GM23338 (cell line): ENCODE measurements around the gene SULF2. TPM values are rescaled to one million over a fixed set of nuclear protein-coding genes. Genes with fewer than 3 reads are reported as not detected.

ENCODE experiments used
- ATAC-seq: fragments of 200-7000 bp; cut with Tn5 transposase; 3 replicates; pipeline ENCODE4 v1.9.1; 2020
- DNase-seq: peaks from one replicate; pipeline ENCODE4 v3.0.0-alpha.2; 2015; ENCODE audit warnings: low spot score
- H2AFZ ChIP-seq: fragments of 200-600 bp; sonication (generic); 2 replicates; pipeline ENCODE4 v1.8.0; 2016; ENCODE audit warnings: antibody characterized with exemption, mild to moderate bottlenecking, moderate library complexity
- H3F3A ChIP-seq: fragments of 200-600 bp; sonication (generic); replicated peaks from 2 replicates; pipeline ENCODE4 v1.8.0; 2017; ENCODE audit warnings: antibody characterized with exemption, mixed run types, low read depth
- H3K27ac ChIP-seq: fragments of 200-600 bp; sonication (generic); 2 replicates; pipeline ENCODE4 v1.6.1; 2016; ENCODE audit warnings: low read depth
- H3K27me3 ChIP-seq: fragments of 200-600 bp; sonication (generic); 2 replicates; pipeline ENCODE4 v1.8.0; 2016; ENCODE audit warnings: mild to moderate bottlenecking, mixed run types, moderate library complexity; ENCODE audit not compliant: insufficient read depth
- H3K36me3 ChIP-seq: fragments of 200-600 bp; sonication (generic); 2 replicates; pipeline ENCODE4 v1.8.0; 2016; ENCODE audit warnings: mild to moderate bottlenecking; ENCODE audit not compliant: insufficient read depth
- H3K4me1 ChIP-seq: fragments of 200-600 bp; sonication (generic); 2 replicates; pipeline ENCODE4 v1.8.0; 2016; ENCODE audit warnings: mild to moderate bottlenecking, moderate library complexity; ENCODE audit not compliant: insufficient read depth
- H3K4me2 ChIP-seq: fragments of 200-600 bp; sonication (generic); 2 replicates; pipeline ENCODE4 v1.7.1; 2017; ENCODE audit warnings: mixed run types
- H3K4me3 ChIP-seq: fragments of 200-600 bp; sonication (generic); 2 replicates; pipeline ENCODE4 v1.6.1; 2016; ENCODE audit warnings: mixed run types
- H3K79me2 ChIP-seq: fragments of 200-600 bp; sonication (generic); replicated peaks from 2 replicates; pipeline ENCODE4 v1.8.0; 2017; ENCODE audit warnings: mild to moderate bottlenecking; ENCODE audit not compliant: insufficient read depth
- H3K9me2 ChIP-seq: fragments of 200-600 bp; sonication (generic); 2 replicates; pipeline ENCODE4 v1.8.0; 2017; ENCODE audit not compliant: insufficient read depth
- H4K20me1 ChIP-seq: fragments of 200-600 bp; sonication (generic); replicated peaks from 2 replicates; pipeline ENCODE4 v1.8.0; 2017; ENCODE audit warnings: mild to moderate bottlenecking; ENCODE audit not compliant: insufficient read depth
- H3K27ac Mint-ChIP-seq: 2 replicates; pipeline ENCODE4 v1.8.0; 2020; ENCODE audit warnings: inconsistent platforms, mild to moderate bottlenecking, moderate library complexity, mixed read lengths
- H3K27me3 Mint-ChIP-seq: 3 replicates; pipeline ENCODE4 v1.8.0; 2022; ENCODE audit warnings: low read depth, mild to moderate bottlenecking, moderate library complexity, mixed read lengths, inconsistent platforms; ENCODE audit not compliant: insufficient read depth, poor library complexity
- H3K36me3 Mint-ChIP-seq: 3 replicates; pipeline ENCODE4 v1.8.0; 2021; ENCODE audit warnings: low read depth, mild to moderate bottlenecking, inconsistent platforms, moderate library complexity, mixed read lengths
- H3K4me1 Mint-ChIP-seq: 3 replicates; pipeline ENCODE4 v1.8.0; 2020; ENCODE audit warnings: mild to moderate bottlenecking, inconsistent platforms, mixed read lengths
- H3K4me3 Mint-ChIP-seq: 3 replicates; pipeline ENCODE4 v1.8.0; 2021; ENCODE audit warnings: moderate library complexity, mild to moderate bottlenecking, inconsistent platforms, mixed read lengths
- H3K9me3 Mint-ChIP-seq: 3 replicates; pipeline ENCODE4 v1.8.0; 2020; ENCODE audit warnings: moderate library complexity, mild to moderate bottlenecking, inconsistent platforms, mixed read lengths
- CREB1 ChIP-seq: fragments of 250-450 bp; sonication (Bioruptor Pico); IDR thresholded peaks from 2 replicates; pipeline ENCODE4 v1.5.0; 2020; ENCODE audit warnings: low read depth, mild to moderate bottlenecking, moderate library complexity
- CTCF ChIP-seq, 2 experiments: fragments of 200-600 bp in 1 of 2; sonication (generic) in 1 of 2; conservative IDR thresholded peaks; 2 replicates each; pipeline versions ENCODE4 v1.5.1 to v1.6.1; 2016 to 2017; ENCODE audit warnings: antibody characterized with exemption in 2 of 2, low read depth in 2 of 2, mild to moderate bottlenecking in 2 of 2, moderate library complexity in 1 of 2
- ETS1 ChIP-seq: IDR thresholded peaks from 2 replicates; pipeline ENCODE4 v1.6.1; 2016; ENCODE audit warnings: antibody characterized with exemption
- EZH2 ChIP-seq: fragments of 200-600 bp; sonication (generic); IDR thresholded peaks from one replicate; pipeline ENCODE4 v1.8.0; 2017; ENCODE audit warnings: antibody characterized with exemption, mild to moderate bottlenecking, low read depth; ENCODE audit not compliant: unreplicated experiment
- EZH2phosphoT487 ChIP-seq: fragments of 200-600 bp; sonication (generic); IDR thresholded peaks from one replicate; pipeline ENCODE4 v1.8.1; 2018; ENCODE audit warnings: antibody characterized with exemption; ENCODE audit not compliant: unreplicated experiment
- JUNB ChIP-seq: IDR thresholded peaks from one replicate; pipeline ENCODE4 v1.6.1; 2016; ENCODE audit warnings: antibody characterized with exemption; ENCODE audit not compliant: unreplicated experiment
- NANOG ChIP-seq: IDR thresholded peaks from 2 replicates; pipeline ENCODE4 v1.6.1; 2016; ENCODE audit warnings: antibody characterized with exemption, borderline replicate concordance
- POLR2AphosphoS5 ChIP-seq: IDR thresholded peaks from 2 replicates; pipeline ENCODE4 v1.6.1; 2016; ENCODE audit warnings: antibody characterized with exemption, low read depth
- REST ChIP-seq: IDR thresholded peaks from one replicate; pipeline ENCODE4 v1.6.1; 2018; ENCODE audit warnings: antibody characterized with exemption; ENCODE audit not compliant: unreplicated experiment
- ZNF114 ChIP-seq: fragments of 250-450 bp; sonication (Bioruptor Pico); IDR thresholded peaks from 2 replicates; pipeline ENCODE4 v1.5.0; 2020; ENCODE audit warnings: mild to moderate bottlenecking, moderate library complexity
- ZNF331 ChIP-seq: fragments of 250-450 bp; sonication (Bioruptor Pico); IDR thresholded peaks from 2 replicates; pipeline ENCODE4 v1.5.0; 2020; ENCODE audit warnings: low read depth, mild to moderate bottlenecking, moderate library complexity
- ZNF462 ChIP-seq: fragments of 250-450 bp; sonication (Bioruptor Pico); IDR thresholded peaks from 2 replicates; pipeline ENCODE4 v1.5.0; 2020; ENCODE audit warnings: mild to moderate bottlenecking, moderate library complexity
- polyA plus RNA-seq: library from polyadenylated mRNA; unstranded; fragments of >200 nt; fragmentation: Nextera tagmentation; extraction: Ambion mirVana; gene quantifications from 2 replicates; pipeline ENCODE4 v1.2.1, GENCODE V29; 2016
- total RNA-seq: library from RNA; depleted of rRNA; stranded (reverse); fragments of >200 nt; shearing (Covaris generic); gene quantifications from 2 replicates; pipeline ENCODE4 v1.2.3, GENCODE V29; 2014

Gene SULF2
- total and polyA plus RNA-seq, 2 experiments from 2014 or later, result 9.5 to 20.7 TPM

- H3K27me3 Mint-ChIP-seq, result peaks cover 3% of the 10 kb centered on the region
- no peaks in the 10 kb centered on the region for H4K20me1 ChIP-seq
- H3F3A ChIP-seq, result no peaks in the 10 kb centered on the region
- no peak overlapping the region for H2AFZ ChIP-seq
- no peak for TF ChIP-seq POLR2AphosphoS5
- TF ChIP-seq ZNF462, result no peak
- no peak for TF ChIP-seq CTCF (conservative IDR thresholded peaks at IDR 0.05; ENCODE audit: low read depth in 2 of 2)
- TF ChIP-seq ETS1, result no peak
- TF ChIP-seq EZH2phosphoT487, result no peak
- no peak for TF ChIP-seq EZH2
- no peak for TF ChIP-seq REST
- no peak for TF ChIP-seq CREB1 (CRISPR knock-in tag)
- TF ChIP-seq ZNF114 (CRISPR knock-in tag), result no peak
- TF ChIP-seq JUNB, result no peak
- TF ChIP-seq ZNF331 (CRISPR knock-in tag), result no peak
- no peak for TF ChIP-seq NANOG
- no peak overlapping the region for H3K27ac ChIP-seq
- H3K9me3 Mint-ChIP-seq, result peaks cover 3% of the 10 kb centered on the region; the same call in 1 of the 3 replicates
- ATAC-seq (no peak), DNase-seq (no peak)
- no peaks in the 10 kb centered on the region for H3K36me3 ChIP-seq
- H3K4me2 ChIP-seq, result no peak overlapping the region
- H3K4me3 Mint-ChIP-seq, result no peak overlapping the region
- no peak overlapping the region for H3K4me3 ChIP-seq
- no peaks in the 10 kb centered on the region for H3K4me1 ChIP-seq
- no peaks in the 10 kb centered on the region for H3K9me2 ChIP-seq
- H3K79me2 ChIP-seq, result no peaks in the 10 kb centered on the region
- peaks cover 11% of the 10 kb centered on the region for H3K4me1 Mint-ChIP-seq
- no peak overlapping the region for H3K27ac Mint-ChIP-seq
- H3K36me3 Mint-ChIP-seq, result peaks cover 4% of the 10 kb centered on the region; the same call in 1 of the 3 replicates
- no peaks in the 10 kb centered on the region for H3K27me3 ChIP-seq
Measured at GRCh38 chr20:47775841-47776240, 9.4 kb downstream of the SULF2 start.
